GM12801 (cell line): ENCODE measurements around the gene SREBF1.

Experiments used
- TF ChIP-seq, protein P1 (sequence below): IDR thresholded peaks from one replicate; pipeline ENCODE4 v1.5.1; 2011; ENCODE audit warnings: control low read depth; ENCODE audit not compliant: insufficient read length; ENCODE audit errors: extremely low read depth

SREBF1 gene

DNA sequence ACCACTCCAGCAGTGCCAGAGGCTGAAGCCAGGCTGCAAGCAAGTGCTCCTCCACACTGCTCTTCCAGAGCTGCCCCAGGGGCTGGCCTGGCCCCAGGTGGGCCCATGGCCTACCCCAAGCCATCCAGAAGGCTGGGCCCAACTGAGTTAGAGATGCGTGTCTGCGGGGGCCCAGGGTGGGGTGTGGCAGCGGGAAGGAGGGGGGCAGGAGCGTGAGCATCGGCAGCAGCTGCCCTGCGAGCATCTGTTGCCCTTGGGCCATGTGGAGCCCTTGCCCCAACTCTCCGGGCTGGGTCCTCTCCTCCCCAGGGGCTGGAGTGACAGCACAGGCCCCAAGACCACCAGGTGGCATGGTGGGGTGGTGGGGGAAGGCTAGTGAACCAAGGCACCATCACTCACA lies 7.3 kb upstream of the SREBF1 start:
- TF ChIP-seq, protein P1, sequence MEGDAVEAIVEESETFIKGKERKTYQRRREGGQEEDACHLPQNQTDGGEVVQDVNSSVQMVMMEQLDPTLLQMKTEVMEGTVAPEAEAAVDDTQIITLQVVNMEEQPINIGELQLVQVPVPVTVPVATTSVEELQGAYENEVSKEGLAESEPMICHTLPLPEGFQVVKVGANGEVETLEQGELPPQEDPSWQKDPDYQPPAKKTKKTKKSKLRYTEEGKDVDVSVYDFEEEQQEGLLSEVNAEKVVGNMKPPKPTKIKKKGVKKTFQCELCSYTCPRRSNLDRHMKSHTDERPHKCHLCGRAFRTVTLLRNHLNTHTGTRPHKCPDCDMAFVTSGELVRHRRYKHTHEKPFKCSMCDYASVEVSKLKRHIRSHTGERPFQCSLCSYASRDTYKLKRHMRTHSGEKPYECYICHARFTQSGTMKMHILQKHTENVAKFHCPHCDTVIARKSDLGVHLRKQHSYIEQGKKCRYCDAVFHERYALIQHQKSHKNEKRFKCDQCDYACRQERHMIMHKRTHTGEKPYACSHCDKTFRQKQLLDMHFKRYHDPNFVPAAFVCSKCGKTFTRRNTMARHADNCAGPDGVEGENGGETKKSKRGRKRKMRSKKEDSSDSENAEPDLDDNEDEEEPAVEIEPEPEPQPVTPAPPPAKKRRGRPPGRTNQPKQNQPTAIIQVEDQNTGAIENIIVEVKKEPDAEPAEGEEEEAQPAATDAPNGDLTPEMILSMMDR: no peak

DNA sequence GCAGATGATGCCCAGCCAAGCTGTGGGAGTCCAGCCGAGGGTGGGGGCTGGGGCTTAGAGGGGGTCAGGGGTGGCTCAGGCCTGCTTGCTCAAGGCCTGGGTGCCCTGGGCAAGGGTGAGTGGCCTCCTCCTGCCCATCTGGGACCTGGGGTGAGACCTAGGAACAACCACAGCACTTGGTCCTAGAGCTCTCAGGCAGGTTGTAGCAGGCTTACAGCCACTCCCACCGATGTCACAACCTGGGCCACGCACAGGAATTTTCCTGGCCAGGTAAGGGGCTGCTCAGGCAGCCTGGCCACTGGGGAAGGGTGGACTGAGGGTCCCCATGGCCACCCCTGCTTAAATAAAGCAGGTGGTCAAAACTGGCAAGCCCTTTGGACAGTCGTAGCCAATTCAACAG lies 6.3 kb upstream of the SREBF1 start:
- TF ChIP-seq, protein P1: no peak

DNA sequence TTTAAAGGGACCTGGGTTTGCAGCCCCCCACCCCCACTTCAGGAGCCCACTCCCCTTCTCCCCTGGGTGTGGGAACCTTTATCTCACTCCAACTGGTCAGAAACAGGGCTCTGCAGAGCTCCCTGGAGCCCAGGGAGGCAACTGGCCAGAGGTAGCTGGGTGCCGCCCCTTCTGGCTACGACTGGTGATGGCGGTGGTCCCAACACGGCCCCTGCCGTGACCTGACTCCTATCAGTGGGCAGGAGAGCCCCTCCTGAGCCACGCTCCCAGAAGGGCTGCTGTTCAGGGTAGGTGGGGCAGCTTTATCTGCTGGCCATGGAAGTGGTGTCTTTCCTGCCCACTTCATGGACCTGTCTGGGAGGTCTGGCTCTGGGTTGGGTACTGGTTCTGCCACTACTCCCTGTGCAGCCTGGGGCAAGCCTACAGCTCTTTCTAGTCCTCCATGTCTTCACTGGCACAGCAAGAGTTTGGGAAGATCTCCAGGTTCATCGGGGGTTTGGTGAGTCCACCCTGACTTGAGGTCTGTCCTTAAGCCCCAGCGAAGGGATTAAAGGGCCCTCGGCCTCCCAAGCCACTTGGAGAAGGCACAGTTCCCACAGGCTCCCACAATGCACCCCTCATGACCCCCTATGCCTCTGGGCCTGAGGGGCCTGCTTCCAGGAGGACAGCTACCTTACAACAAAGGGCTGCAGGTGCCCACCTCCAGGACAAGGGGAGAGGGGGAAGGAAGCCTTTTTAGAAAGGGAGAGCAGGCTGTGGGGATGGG lies 5.5 kb upstream of the SREBF1 start:
- TF ChIP-seq, protein P1: no peak

DNA sequence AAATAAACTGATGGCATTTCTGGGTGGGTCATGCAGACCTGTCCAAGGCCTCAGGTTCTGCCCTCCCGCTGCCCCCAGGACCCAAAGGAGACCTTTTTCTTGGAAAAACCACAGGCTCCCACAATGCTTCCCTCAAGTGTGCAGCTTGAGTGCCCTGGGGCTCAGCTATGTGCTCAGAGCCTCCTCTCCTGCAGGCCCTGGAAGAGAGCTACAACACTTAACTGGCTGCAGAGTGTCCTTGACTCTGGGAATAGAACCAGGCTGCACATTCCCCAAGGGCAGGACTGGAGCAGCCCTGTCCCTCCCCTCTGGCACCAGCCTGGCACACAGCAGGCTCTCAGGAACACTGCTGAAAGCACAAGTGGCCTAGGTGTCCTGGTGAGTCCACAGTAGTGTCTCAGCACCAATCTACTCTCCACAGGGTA lies 4.8 kb upstream of the SREBF1 start:
- TF ChIP-seq, protein P1: no peak

DNA sequence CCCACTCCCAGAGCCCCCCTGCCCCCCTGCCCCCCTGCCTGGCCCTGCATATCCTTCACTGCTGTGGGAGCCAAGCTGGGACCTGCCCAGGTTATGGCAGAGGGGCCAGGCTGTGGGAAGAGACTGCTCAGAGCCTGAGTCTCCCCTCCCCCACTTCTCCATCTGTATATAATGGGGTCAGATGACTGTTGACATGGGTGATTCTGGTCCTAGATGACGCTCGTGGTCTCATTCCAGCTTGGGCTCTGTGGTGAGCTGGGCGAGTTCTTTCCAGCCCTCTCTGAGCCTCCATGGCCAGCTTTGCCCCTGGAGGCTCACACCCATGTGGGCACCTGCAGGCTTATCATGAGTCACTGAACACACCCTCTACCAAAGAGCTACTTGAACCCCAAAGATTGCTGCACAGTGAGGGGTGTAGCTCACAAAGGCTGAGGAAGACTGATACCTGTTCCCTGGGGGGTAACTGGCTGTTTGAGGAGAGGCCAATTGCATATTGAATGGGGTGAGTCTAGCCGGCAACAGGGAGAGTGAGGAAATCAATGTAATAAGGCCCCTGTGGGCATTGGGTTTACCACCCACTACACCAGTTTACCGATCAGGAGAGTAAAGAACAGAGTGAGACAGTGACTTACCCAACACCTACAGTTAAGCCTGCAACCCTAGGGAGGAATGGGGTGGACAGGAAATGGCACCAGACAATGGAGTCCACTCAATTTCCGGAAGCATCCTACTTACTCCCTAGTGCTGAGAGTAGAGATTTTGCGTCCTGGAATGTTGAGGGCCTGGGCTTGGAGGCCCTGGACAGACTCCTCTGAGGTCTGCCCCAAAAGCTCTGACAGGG lies 4.2 kb upstream of the SREBF1 start:
- TF ChIP-seq, protein P1: no peak

DNA sequence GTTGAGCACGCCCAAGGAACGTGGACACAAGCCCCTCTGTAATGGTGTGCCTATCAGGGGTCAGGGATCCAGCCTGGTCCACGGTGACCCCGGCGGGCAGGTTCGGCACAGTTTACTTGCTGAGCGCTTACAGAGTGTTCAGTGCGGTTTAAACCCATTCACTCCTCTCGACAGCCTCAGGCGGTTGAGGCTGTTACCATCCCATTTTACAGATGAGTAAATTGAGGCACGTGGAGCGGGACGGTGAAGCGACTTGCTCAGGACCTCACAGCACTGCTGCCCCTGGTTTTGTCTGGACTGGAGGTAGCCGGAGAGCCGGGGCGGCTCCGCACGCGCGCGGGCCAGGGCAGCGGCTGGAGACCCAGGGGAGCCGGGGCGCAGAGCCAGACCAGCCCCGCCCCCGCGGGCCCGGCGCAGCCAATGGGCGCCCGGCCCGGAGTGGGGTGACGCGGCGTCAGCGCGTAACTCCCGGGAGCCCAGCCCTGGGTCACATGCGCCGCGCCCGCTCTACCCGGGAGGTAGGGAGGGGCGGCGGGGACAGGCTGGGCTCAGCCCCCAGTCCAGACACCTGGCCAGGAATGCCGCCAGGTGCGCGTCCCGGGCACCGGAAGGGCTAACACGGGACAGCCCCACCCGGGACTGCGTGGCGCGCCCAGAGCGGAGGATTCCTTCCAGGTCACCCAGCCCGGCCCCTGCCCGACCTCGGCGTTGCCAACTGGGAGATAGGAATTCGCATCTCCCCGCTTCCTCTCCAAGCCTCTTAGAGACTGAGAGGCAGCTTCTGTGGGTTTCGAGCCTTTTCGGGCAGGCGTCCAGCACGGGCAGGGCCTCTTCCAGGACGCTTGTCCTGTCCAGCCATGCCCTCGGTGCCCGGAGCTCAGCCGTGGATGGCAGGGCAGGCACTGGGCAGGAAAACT lies 3.3 kb upstream of the SREBF1 start:
- TF ChIP-seq, protein P1: no peak
